Measurements from ENCODE around the gene EPHB1.

EPHB1 gene

GRCh38 chr3:134794950-134795745 lies at the start of gene EPHB1:
EPHB1 (plus strand) TSS chr3:134795260.
- DNase-seq (ENCODE audit: low read depth): no peak

GRCh38 chr3:134748698-134749097 lies 46.4 kb upstream of the EPHB1 start:
- DNase-seq (ENCODE audit: low read depth): no peak

- no peak for DNase-seq (ENCODE audit: low read depth)
These were observed 45.9 kb upstream of the EPHB1 start for GRCh38 chr3:134749174-134749573.

- DNase-seq (ENCODE audit: low read depth): no peak
These were observed 45.1 kb upstream of the EPHB1 start for GRCh38 chr3:134749802-134750553.

- no peak for DNase-seq (ENCODE audit: low read depth)
These were observed 43.2 kb upstream of the EPHB1 start for GRCh38 chr3:134751831-134752230.

- DNase-seq (ENCODE audit: low read depth): no peak
These were observed 42.1 kb upstream of the EPHB1 start for GRCh38 chr3:134752761-134753461.

- no peak for DNase-seq (ENCODE audit: low read depth)
These were observed 40.9 kb upstream of the EPHB1 start for GRCh38 chr3:134753999-134754742.

GRCh38 chr3:134754768-134755559 lies 40.1 kb upstream of the EPHB1 start:
- DNase-seq (ENCODE audit: low read depth): no peak

- no peak for DNase-seq (ENCODE audit: low read depth)
These were observed 39.2 kb upstream of the EPHB1 start for GRCh38 chr3:134755821-134756220.

- no peak for DNase-seq (ENCODE audit: low read depth)
These were observed 37.5 kb upstream of the EPHB1 start for GRCh38 chr3:134757549-134758069.

GRCh38 chr3:134761213-134761612 lies 33.8 kb upstream of the EPHB1 start:
- no peak for DNase-seq (ENCODE audit: low read depth)

GRCh38 chr3:134762016-134762415 lies 33.0 kb upstream of the EPHB1 start:
- no peak for DNase-seq (ENCODE audit: low read depth)

- no peak for DNase-seq (ENCODE audit: low read depth)
These were observed 29.6 kb upstream of the EPHB1 start for GRCh38 chr3:134765468-134765867.

- no peak for DNase-seq (ENCODE audit: low read depth)
These were observed 28.8 kb upstream of the EPHB1 start for GRCh38 chr3:134766290-134766689.

GRCh38 chr3:134768116-134768515 lies 26.9 kb upstream of the EPHB1 start:
- no peak for DNase-seq (ENCODE audit: low read depth)

GRCh38 chr3:134768837-134769236 lies 26.2 kb upstream of the EPHB1 start:
- DNase-seq (ENCODE audit: low read depth): no peak

GRCh38 chr3:134769287-134769868 lies 25.7 kb upstream of the EPHB1 start:
- no peak for DNase-seq (ENCODE audit: low read depth)

GRCh38 chr3:134772011-134772410 lies 23.0 kb upstream of the EPHB1 start:
- no peak for DNase-seq (ENCODE audit: low read depth)

GRCh38 chr3:134772591-134772990 lies 22.5 kb upstream of the EPHB1 start:
- no peak for DNase-seq (ENCODE audit: low read depth)

- no peak for DNase-seq (ENCODE audit: low read depth)
These were observed 19.2 kb upstream of the EPHB1 start for GRCh38 chr3:134775831-134776230.

GRCh38 chr3:134776518-134776917 lies 18.5 kb upstream of the EPHB1 start:
- DNase-seq (ENCODE audit: low read depth): no peak

All from stimulated activated CD8-positive, alpha-beta memory T cell treated with anti-CD3 and anti-CD28 coated beads, Interleukin-12 subunit alpha, Interleukin-12 subunit beta, amount 100 ng/mL, for 1 hour (primary cell).